ENCODE data around the gene CMTM2. TPM values are rescaled to one million over a fixed set of nuclear protein-coding genes. Genes with fewer than 3 reads are reported as not detected.

Gene CMTM2
- total RNA-seq, 1 experiment from 2014 or later: not detected

DNA sequence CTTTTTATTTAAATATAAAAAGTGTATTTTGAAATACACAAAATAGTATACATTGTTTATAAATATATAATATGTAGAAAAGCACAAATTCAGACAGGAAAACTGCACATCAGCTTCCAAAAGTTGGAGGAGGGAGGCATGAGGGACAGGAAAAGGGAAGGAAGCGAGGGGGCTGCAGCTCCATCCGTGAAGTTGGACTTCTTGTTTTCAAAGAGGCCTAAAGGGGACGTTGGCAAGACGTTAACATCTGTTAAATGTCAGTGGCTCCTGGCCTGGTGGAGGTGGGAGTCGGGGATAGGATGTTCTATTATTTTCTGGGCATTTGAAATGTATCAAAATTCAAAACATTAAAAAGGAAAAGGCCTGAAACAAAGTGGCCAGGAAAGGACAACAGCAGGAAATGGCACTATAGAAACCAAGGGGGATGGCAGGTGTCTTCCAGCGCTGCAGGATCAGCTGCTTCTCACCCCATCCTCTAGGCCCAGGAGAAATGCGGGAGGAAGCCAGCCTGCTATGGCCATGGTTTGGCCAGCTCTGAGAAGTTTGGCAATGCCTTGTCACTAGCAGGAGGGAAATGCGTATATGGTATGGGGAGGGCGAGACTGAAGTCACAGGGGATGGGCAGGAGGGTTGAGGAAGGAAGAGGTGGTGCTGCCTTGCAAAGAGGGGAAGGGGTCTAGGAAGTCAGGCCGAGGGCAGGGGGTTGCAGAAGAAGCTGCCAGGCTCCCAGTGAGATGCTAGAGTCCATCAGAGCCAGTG is 6.4 kb downstream of the CMTM2 start:
- POLR2A ChIA-PET: no interaction called here
- Histone ChIP-seq H3K27ac (ENCODE audit: low read length) (no peak overlapping the region), H3K36me3 (ENCODE audit: control insufficient read depth, insufficient read depth, low read length) (no peaks in the 10 kb centered on the region), H3K4me3 (ENCODE audit: low read depth in 2 of 2, low read length in 2 of 2) (no peak overlapping the region), H3K4me1 (ENCODE audit: control insufficient read depth, insufficient read depth, low read length) (no peaks in the 10 kb centered on the region), H3K27me3 (ENCODE audit: control insufficient read depth, insufficient read depth, low read length) (no peaks in the 10 kb centered on the region), H3K9me3 (ENCODE audit: control insufficient read depth, insufficient read depth, low read depth, low read length) (no peaks in the 10 kb centered on the region)
- CTCF ChIA-PET: no interaction called here
- no TSS peak for BruUV-seq (replicated peaks)
- DNase-seq (ENCODE audit: low read depth, low spot score) (no peak), ATAC-seq (no peak)
- intact Hi-C loops (cut with micrococcal nuclease; ENCODE audit: unreplicated experiment) (no loop called here), in situ Hi-C loops (cut with HindIII; ENCODE audit: low pct_unique_long_range_greater_than_20kb, low sequenced_read_pairs) (no loop called here)
- TF ChIP-seq POLR2AphosphoS5 (IDR thresholded peaks at IDR 0.05; ENCODE audit: low read depth, low read length) (no peak), TCF7L2 (IDR thresholded peaks at IDR 0.05; ENCODE audit: low read depth, low read length) (no peak), SIN3A (IDR thresholded peaks at IDR 0.05; ENCODE audit: borderline replicate concordance, insufficient read depth, low read depth, low read length) (no peak)
- TF ChIP-seq, protein P1, sequence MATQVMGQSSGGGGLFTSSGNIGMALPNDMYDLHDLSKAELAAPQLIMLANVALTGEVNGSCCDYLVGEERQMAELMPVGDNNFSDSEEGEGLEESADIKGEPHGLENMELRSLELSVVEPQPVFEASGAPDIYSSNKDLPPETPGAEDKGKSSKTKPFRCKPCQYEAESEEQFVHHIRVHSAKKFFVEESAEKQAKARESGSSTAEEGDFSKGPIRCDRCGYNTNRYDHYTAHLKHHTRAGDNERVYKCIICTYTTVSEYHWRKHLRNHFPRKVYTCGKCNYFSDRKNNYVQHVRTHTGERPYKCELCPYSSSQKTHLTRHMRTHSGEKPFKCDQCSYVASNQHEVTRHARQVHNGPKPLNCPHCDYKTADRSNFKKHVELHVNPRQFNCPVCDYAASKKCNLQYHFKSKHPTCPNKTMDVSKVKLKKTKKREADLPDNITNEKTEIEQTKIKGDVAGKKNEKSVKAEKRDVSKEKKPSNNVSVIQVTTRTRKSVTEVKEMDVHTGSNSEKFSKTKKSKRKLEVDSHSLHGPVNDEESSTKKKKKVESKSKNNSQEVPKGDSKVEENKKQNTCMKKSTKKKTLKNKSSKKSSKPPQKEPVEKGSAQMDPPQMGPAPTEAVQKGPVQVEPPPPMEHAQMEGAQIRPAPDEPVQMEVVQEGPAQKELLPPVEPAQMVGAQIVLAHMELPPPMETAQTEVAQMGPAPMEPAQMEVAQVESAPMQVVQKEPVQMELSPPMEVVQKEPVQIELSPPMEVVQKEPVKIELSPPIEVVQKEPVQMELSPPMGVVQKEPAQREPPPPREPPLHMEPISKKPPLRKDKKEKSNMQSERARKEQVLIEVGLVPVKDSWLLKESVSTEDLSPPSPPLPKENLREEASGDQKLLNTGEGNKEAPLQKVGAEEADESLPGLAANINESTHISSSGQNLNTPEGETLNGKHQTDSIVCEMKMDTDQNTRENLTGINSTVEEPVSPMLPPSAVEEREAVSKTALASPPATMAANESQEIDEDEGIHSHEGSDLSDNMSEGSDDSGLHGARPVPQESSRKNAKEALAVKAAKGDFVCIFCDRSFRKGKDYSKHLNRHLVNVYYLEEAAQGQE (IDR thresholded peaks at IDR 0.05; ENCODE audit: insufficient read depth in 1 of 2, low read depth in 2 of 2, low read length in 1 of 2): no peak
- TF ChIP-seq, protein P2, sequence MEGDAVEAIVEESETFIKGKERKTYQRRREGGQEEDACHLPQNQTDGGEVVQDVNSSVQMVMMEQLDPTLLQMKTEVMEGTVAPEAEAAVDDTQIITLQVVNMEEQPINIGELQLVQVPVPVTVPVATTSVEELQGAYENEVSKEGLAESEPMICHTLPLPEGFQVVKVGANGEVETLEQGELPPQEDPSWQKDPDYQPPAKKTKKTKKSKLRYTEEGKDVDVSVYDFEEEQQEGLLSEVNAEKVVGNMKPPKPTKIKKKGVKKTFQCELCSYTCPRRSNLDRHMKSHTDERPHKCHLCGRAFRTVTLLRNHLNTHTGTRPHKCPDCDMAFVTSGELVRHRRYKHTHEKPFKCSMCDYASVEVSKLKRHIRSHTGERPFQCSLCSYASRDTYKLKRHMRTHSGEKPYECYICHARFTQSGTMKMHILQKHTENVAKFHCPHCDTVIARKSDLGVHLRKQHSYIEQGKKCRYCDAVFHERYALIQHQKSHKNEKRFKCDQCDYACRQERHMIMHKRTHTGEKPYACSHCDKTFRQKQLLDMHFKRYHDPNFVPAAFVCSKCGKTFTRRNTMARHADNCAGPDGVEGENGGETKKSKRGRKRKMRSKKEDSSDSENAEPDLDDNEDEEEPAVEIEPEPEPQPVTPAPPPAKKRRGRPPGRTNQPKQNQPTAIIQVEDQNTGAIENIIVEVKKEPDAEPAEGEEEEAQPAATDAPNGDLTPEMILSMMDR (IDR thresholded peaks at IDR 0.05): no peak

- DNase-seq (ENCODE audit: low read depth, low spot score): no peak
- TF ChIP-seq, protein P1 (IDR thresholded peaks at IDR 0.05; ENCODE audit: insufficient read depth in 1 of 2, low read depth in 2 of 2, low read length in 1 of 2): no peak
- TF ChIP-seq, protein P2 (IDR thresholded peaks at IDR 0.05): no peak
- TF ChIP-seq POLR2AphosphoS5 (IDR thresholded peaks at IDR 0.05; ENCODE audit: low read depth, low read length): no peak
- TF ChIP-seq SIN3A (IDR thresholded peaks at IDR 0.05; ENCODE audit: borderline replicate concordance, insufficient read depth, low read depth, low read length): no peak
- TF ChIP-seq TCF7L2 (IDR thresholded peaks at IDR 0.05; ENCODE audit: low read depth, low read length): no peak
- no TSS peak for BruUV-seq (replicated peaks)
- ChIA-PET POLR2A (no interaction called here), CTCF (no interaction called here)
- intact Hi-C loops (cut with micrococcal nuclease; ENCODE audit: unreplicated experiment) (no loop called here), in situ Hi-C loops (cut with HindIII; ENCODE audit: low pct_unique_long_range_greater_than_20kb, low sequenced_read_pairs) (no loop called here)
- no peak overlapping the region for H3K27ac ChIP-seq (ENCODE audit: low read length)
- no peaks in the 10 kb centered on the region for H3K4me1 ChIP-seq (ENCODE audit: control insufficient read depth, insufficient read depth, low read length)
- H3K4me3 ChIP-seq (ENCODE audit: low read depth in 2 of 2, low read length in 2 of 2): no peak overlapping the region
- no peak for ATAC-seq
- H3K9me3 ChIP-seq (ENCODE audit: control insufficient read depth, insufficient read depth, low read depth, low read length): no peaks in the 10 kb centered on the region
- H3K36me3 ChIP-seq (ENCODE audit: control insufficient read depth, insufficient read depth, low read length): no peaks in the 10 kb centered on the region
- H3K27me3 ChIP-seq (ENCODE audit: control insufficient read depth, insufficient read depth, low read length): no peaks in the 10 kb centered on the region
These were observed 8.8 kb downstream of the CMTM2 start for GRCh38 chr16:66587881-66588600.

Data from Panc1 (cell line).